Right lobe of liver (tissue), 4 donors: ENCODE measurements around the gene C1QTNF8.

Experiments used
- POLR2A ChIP-seq: fragments of 450-650 bp; IDR thresholded peaks from one replicate; pipeline ENCODE4 v1.6.1; 2017; ENCODE audit warnings: antibody characterized with exemption, mild to moderate bottlenecking
- TF ChIP-seq, protein P1 (sequence below), 4 donors: fragments of 200-600 bp in 3 of 4; fragments of 450-650 bp in 1 of 4; IDR thresholded peaks; one replicate each; pipeline versions ENCODE4 v1.5.1 to v1.8.0; 2016 to 2022; ENCODE audit warnings: antibody characterized with exemption in 4 of 4, mild to moderate bottlenecking in 2 of 4
- donor health status: DM: no; HTN: no; CAD: no.
- donor health status: DM: no; HTN: no; CAD: no.
- donor health status: DM: no; HTN: yes; CAD: no.

DNA sequence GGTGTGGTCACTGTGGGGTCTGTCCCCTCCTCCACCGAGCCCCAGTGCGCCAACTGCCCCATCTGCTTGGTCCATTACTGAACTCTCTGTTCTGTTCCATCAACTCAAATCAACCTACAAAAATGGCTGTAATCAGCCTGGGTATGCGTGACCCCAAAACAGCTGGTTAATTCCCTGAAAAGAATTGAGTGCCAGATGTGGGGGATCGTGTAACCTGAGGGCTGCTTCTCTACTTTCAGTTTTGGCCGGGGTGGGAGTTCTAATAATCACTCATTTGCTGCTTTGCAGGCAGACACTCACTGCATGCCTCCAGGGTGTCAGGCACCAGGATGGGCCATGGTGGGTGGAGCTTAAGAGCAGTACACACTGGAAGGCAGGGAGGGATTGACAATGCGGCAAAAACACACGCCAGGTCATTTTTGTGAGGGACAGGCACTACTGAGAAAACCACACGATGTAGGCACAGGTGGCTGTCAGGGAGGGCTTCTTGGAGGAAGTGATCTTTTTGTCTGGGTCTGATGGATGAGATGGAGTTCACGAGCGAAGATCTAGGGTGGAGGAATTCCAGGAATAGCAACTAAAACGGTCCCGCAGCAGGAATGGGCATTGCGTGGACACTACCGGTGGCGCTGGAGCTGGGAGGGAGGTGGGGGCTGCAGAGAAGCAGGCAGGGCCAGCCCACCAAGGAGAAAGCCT, 53.8 kb downstream of the C1QTNF8 start:
- TF ChIP-seq, protein P1, sequence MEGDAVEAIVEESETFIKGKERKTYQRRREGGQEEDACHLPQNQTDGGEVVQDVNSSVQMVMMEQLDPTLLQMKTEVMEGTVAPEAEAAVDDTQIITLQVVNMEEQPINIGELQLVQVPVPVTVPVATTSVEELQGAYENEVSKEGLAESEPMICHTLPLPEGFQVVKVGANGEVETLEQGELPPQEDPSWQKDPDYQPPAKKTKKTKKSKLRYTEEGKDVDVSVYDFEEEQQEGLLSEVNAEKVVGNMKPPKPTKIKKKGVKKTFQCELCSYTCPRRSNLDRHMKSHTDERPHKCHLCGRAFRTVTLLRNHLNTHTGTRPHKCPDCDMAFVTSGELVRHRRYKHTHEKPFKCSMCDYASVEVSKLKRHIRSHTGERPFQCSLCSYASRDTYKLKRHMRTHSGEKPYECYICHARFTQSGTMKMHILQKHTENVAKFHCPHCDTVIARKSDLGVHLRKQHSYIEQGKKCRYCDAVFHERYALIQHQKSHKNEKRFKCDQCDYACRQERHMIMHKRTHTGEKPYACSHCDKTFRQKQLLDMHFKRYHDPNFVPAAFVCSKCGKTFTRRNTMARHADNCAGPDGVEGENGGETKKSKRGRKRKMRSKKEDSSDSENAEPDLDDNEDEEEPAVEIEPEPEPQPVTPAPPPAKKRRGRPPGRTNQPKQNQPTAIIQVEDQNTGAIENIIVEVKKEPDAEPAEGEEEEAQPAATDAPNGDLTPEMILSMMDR (IDR thresholded peaks at IDR 0.05), result no peak
- TF ChIP-seq POLR2A, result no peak
